Nephron (organoid): ENCODE results near the gene ALX4.

Source experiments
- H3K27ac Mint-ChIP-seq, 3 experiments: 2 replicates each; pipeline ENCODE4 v1.8.0; 2020; ENCODE audit warnings: mixed read lengths in 3 of 3, mild to moderate bottlenecking in 2 of 3, moderate library complexity in 1 of 3
- H3K27me3 Mint-ChIP-seq: 2 replicates; pipeline ENCODE4 v1.8.0; 2021; ENCODE audit warnings: low read depth, mild to moderate bottlenecking, moderate library complexity, mixed read lengths
- H3K36me3 Mint-ChIP-seq: 2 replicates; pipeline ENCODE4 v1.8.0; 2020; ENCODE audit warnings: low read depth, mixed read lengths
- H3K4me1 Mint-ChIP-seq: 2 replicates; pipeline ENCODE4 v1.8.0; 2020; ENCODE audit warnings: mixed read lengths
- H3K4me3 Mint-ChIP-seq, 3 experiments: 2 replicates each; pipeline ENCODE4 v1.8.0; 2020; ENCODE audit warnings: mild to moderate bottlenecking in 3 of 3, mixed read lengths in 3 of 3, moderate library complexity in 2 of 3
- H3K9me3 Mint-ChIP-seq: 2 replicates; pipeline ENCODE4 v1.8.0; 2020; ENCODE audit warnings: mixed read lengths
- CTCF ChIP-seq, 3 experiments: fragments of 200-600 bp; sonication (generic); IDR thresholded peaks; one replicate each; pipeline ENCODE4 v1.5.0; 2021; ENCODE audit warnings: antibody characterized with exemption in 3 of 3; ENCODE audit not compliant: unreplicated experiment in 3 of 3

ALX4 gene

GRCh38 chr11:44340656-44341055, 30.7 kb upstream of the ALX4 start:
- no peak for TF ChIP-seq CTCF (IDR thresholded peaks at IDR 0.05; ENCODE audit: unreplicated experiment in 3 of 3)
- Mint-ChIP-seq H3K27me3 (peaks cover 85% of the 10 kb centered on the region), H3K4me1 (peaks cover 31% of the 10 kb centered on the region), H3K9me3 (no peaks in the 10 kb centered on the region), H3K27ac (no peak overlapping the region), H3K36me3 (no peaks in the 10 kb centered on the region), H3K4me3 (no peak overlapping the region)

GRCh38 chr11:44339530-44339883, 29.6 kb upstream of the ALX4 start:
- H3K27ac Mint-ChIP-seq = peak overlapping the region in 1 of 3 experiments; percentile 15
- no peak for TF ChIP-seq CTCF (IDR thresholded peaks at IDR 0.05; ENCODE audit: unreplicated experiment in 3 of 3)
- no peaks in the 10 kb centered on the region for H3K36me3 Mint-ChIP-seq
- H3K27me3 Mint-ChIP-seq = peaks cover 90% of the 10 kb centered on the region
- no peaks in the 10 kb centered on the region for H3K9me3 Mint-ChIP-seq
- peaks cover 40% of the 10 kb centered on the region for H3K4me1 Mint-ChIP-seq
- no peak overlapping the region for H3K4me3 Mint-ChIP-seq

GRCh38 chr11:44338698-44339529, 29.0 kb upstream of the ALX4 start:
- no peaks in the 10 kb centered on the region for H3K36me3 Mint-ChIP-seq
- H3K27me3 Mint-ChIP-seq = peaks cover 94% of the 10 kb centered on the region

GRCh38 chr11:44338026-44338425, 28.1 kb upstream of the ALX4 start:
- no peak for TF ChIP-seq CTCF (IDR thresholded peaks at IDR 0.05; ENCODE audit: unreplicated experiment in 3 of 3)

More at GRCh38 chr11:44338698-44339529, 29.0 kb upstream of the ALX4 start:
- Mint-ChIP-seq H3K4me3 (peak overlapping the region in 2 of 3 experiments; percentile 7 to 10), H3K4me1 (peaks cover 40% of the 10 kb centered on the region), H3K27ac (peak overlapping the region; percentile 14 to 93 (median 15)), H3K9me3 (no peaks in the 10 kb centered on the region)
- no peak for TF ChIP-seq CTCF (IDR thresholded peaks at IDR 0.05; ENCODE audit: unreplicated experiment in 3 of 3)

GRCh38 chr11:44335919-44336318, 26.0 kb upstream of the ALX4 start:
- Mint-ChIP-seq H3K4me1 (peaks cover 40% of the 10 kb centered on the region), H3K36me3 (no peaks in the 10 kb centered on the region), H3K4me3 (peak overlapping the region in 1 of 3 experiments; percentile 61), H3K27ac (peak overlapping the region in 2 of 3 experiments; percentile 40 to 93), H3K27me3 (peaks cover 98% of the 10 kb centered on the region), H3K9me3 (no peaks in the 10 kb centered on the region)
- no peak for TF ChIP-seq CTCF (IDR thresholded peaks at IDR 0.05; ENCODE audit: unreplicated experiment in 3 of 3)

More at GRCh38 chr11:44338026-44338425, 28.1 kb upstream of the ALX4 start:
- Mint-ChIP-seq H3K27ac (peak overlapping the region in 2 of 3 experiments; percentile 45 to 93), H3K4me3 (peak overlapping the region in 2 of 3 experiments; percentile 47 to 67), H3K27me3 (peaks cover 96% of the 10 kb centered on the region), H3K9me3 (no peaks in the 10 kb centered on the region), H3K4me1 (peaks cover 40% of the 10 kb centered on the region), H3K36me3 (no peaks in the 10 kb centered on the region)
